Activated CD4-positive, alpha-beta memory T cell treated with anti-CD3 and anti-CD28 coated beads, Interleukin-2, amount 10 ng/mL, durations not matched to agents 7 days and 5 days (primary cell): Measurements from ENCODE around the gene PDE11A. TPM values are rescaled to one million over a fixed set of nuclear protein-coding genes. Genes with fewer than 3 reads are reported as not detected.

Source experiments
- CTCF ChIA-PET: fragments of 350-600 bp; sonication (Branson Sonifier 250); formaldehyde crosslinking; loops from one replicate; lab custom pipeline; 2021; ENCODE audit warnings: antibody characterized with exemption, inconsistent platforms; lab: Charles Lee
- POLR2A ChIA-PET: fragments of 350-600 bp; sonication (Branson Sonifier 250); formaldehyde crosslinking; loops from one replicate; lab custom pipeline; 2021; ENCODE audit warnings: antibody characterized with exemption; lab: Charles Lee
- DNase-seq: peaks from one replicate; pipeline ENCODE4 v3.0.0-alpha.2; 2020
- H3K27ac Mint-ChIP-seq: one replicate; pipeline ENCODE4 v1.8.0; 2021; ENCODE audit warnings: mild to moderate bottlenecking, mixed read lengths
- H3K27me3 Mint-ChIP-seq: one replicate; pipeline ENCODE4 v1.8.0; 2021; ENCODE audit warnings: mixed read lengths
- H3K36me3 Mint-ChIP-seq: one replicate; pipeline ENCODE4 v1.8.0; 2021; ENCODE audit warnings: low read depth, mixed read lengths
- H3K4me1 Mint-ChIP-seq: one replicate; pipeline ENCODE4 v1.8.0; 2021; ENCODE audit warnings: mixed read lengths
- H3K4me3 Mint-ChIP-seq: one replicate; pipeline ENCODE4 v1.8.0; 2021; ENCODE audit warnings: mild to moderate bottlenecking, mixed read lengths
- H3K9me3 Mint-ChIP-seq: one replicate; pipeline ENCODE4 v1.8.0; 2021; ENCODE audit warnings: mixed read lengths
- total RNA-seq, 2 experiments: library from RNA; stranded (reverse); gene quantifications; one replicate each; pipeline ENCODE4 v1.2.3, GENCODE V29; 2021

Gene PDE11A
- total RNA-seq, 2 experiments from 2014 or later: not detected

- no peak overlapping the region for H3K27ac Mint-ChIP-seq
- no peak overlapping the region for H3K4me3 Mint-ChIP-seq
- H3K36me3 Mint-ChIP-seq: no peaks in the 10 kb centered on the region
- peaks cover 9% of the 10 kb centered on the region for H3K27me3 Mint-ChIP-seq
- ChIA-PET CTCF (no interaction called here), POLR2A (no interaction called here)
- DNase-seq: no peak
- H3K9me3 Mint-ChIP-seq: no peaks in the 10 kb centered on the region
- H3K4me1 Mint-ChIP-seq: no peaks in the 10 kb centered on the region
Measured at GRCh38 chr2:177896587-177896986, 176.0 kb downstream of the PDE11A start.

- CTCF ChIA-PET: no interaction called here
- no peak overlapping the region for H3K4me3 Mint-ChIP-seq
- POLR2A ChIA-PET: no interaction called here
Measured at GRCh38 chr2:177894546-177894945, 178.0 kb downstream of the PDE11A start.

GRCh38 chr2:177893880-177894279 is 178.7 kb downstream of the PDE11A start:
- H3K36me3 Mint-ChIP-seq: no peaks in the 10 kb centered on the region
- H3K27me3 Mint-ChIP-seq: peaks cover 7% of the 10 kb centered on the region
- ChIA-PET CTCF (no interaction called here), POLR2A (no interaction called here)
- no peak overlapping the region for H3K4me3 Mint-ChIP-seq
- H3K9me3 Mint-ChIP-seq: no peaks in the 10 kb centered on the region
- DNase-seq: no peak
- no peaks in the 10 kb centered on the region for H3K4me1 Mint-ChIP-seq
- H3K27ac Mint-ChIP-seq: no peak overlapping the region

More at GRCh38 chr2:177894546-177894945, 178.0 kb downstream of the PDE11A start:
- no peak for DNase-seq
- no peak overlapping the region for H3K27ac Mint-ChIP-seq
- H3K36me3 Mint-ChIP-seq: no peaks in the 10 kb centered on the region
- H3K4me1 Mint-ChIP-seq: no peaks in the 10 kb centered on the region
- H3K9me3 Mint-ChIP-seq: no peaks in the 10 kb centered on the region
- peaks cover 7% of the 10 kb centered on the region for H3K27me3 Mint-ChIP-seq

- ChIA-PET POLR2A (no interaction called here), CTCF (interaction anchor here (1.0 kb wide), 1 partner anchor 14 kb away, joined by 3 read pairs; no protein-coding TSS in a partner anchor)
- Mint-ChIP-seq H3K9me3 (no peaks in the 10 kb centered on the region), H3K36me3 (no peaks in the 10 kb centered on the region), H3K4me1 (no peaks in the 10 kb centered on the region), H3K27ac (no peak overlapping the region), H3K4me3 (no peak overlapping the region), H3K27me3 (peaks cover 6% of the 10 kb centered on the region)
- no peak for DNase-seq
Measured at GRCh38 chr2:177891533-177891932, 181.0 kb downstream of the PDE11A start.

GRCh38 chr2:177889818-177890460 is 182.6 kb downstream of the PDE11A start:
- H3K4me3 Mint-ChIP-seq: no peak overlapping the region
- no peak for DNase-seq
- peaks cover 8% of the 10 kb centered on the region for H3K27me3 Mint-ChIP-seq
- H3K36me3 Mint-ChIP-seq: no peaks in the 10 kb centered on the region
- ChIA-PET CTCF (no interaction called here), POLR2A (no interaction called here)
- no peak overlapping the region for H3K27ac Mint-ChIP-seq
- no peaks in the 10 kb centered on the region for H3K9me3 Mint-ChIP-seq
- no peaks in the 10 kb centered on the region for H3K4me1 Mint-ChIP-seq

GRCh38 chr2:177888581-177888980 is 184.0 kb downstream of the PDE11A start:
- ChIA-PET POLR2A (no interaction called here), CTCF (no interaction called here)
- H3K4me3 Mint-ChIP-seq: no peak overlapping the region
- H3K36me3 Mint-ChIP-seq: no peaks in the 10 kb centered on the region
- peaks cover 8% of the 10 kb centered on the region for H3K27me3 Mint-ChIP-seq
- H3K27ac Mint-ChIP-seq: no peak overlapping the region
- no peaks in the 10 kb centered on the region for H3K9me3 Mint-ChIP-seq
- H3K4me1 Mint-ChIP-seq: no peaks in the 10 kb centered on the region
- no peak for DNase-seq

GRCh38 chr2:177887722-177888121 is 184.9 kb downstream of the PDE11A start:
- Mint-ChIP-seq H3K4me3 (no peak overlapping the region), H3K4me1 (no peaks in the 10 kb centered on the region), H3K9me3 (no peaks in the 10 kb centered on the region), H3K27me3 (peaks cover 6% of the 10 kb centered on the region), H3K36me3 (no peaks in the 10 kb centered on the region), H3K27ac (no peak overlapping the region)
- CTCF ChIA-PET: no interaction called here
- POLR2A ChIA-PET: no interaction called here
- DNase-seq: no peak

- H3K27me3 Mint-ChIP-seq: peaks cover 6% of the 10 kb centered on the region
- no peak for DNase-seq
- CTCF ChIA-PET: no interaction called here
Measured at GRCh38 chr2:177886824-177887223, 185.8 kb downstream of the PDE11A start.

GRCh38 chr2:177885828-177886466 is 186.6 kb downstream of the PDE11A start:
- no peaks in the 10 kb centered on the region for H3K36me3 Mint-ChIP-seq
- no peaks in the 10 kb centered on the region for H3K9me3 Mint-ChIP-seq
- ChIA-PET POLR2A (no interaction called here), CTCF (no interaction called here)
- no peaks in the 10 kb centered on the region for H3K4me1 Mint-ChIP-seq
- peaks cover 6% of the 10 kb centered on the region for H3K27me3 Mint-ChIP-seq
- no peak overlapping the region for H3K4me3 Mint-ChIP-seq
- DNase-seq: no peak
- H3K27ac Mint-ChIP-seq: no peak overlapping the region

More at GRCh38 chr2:177886824-177887223, 185.8 kb downstream of the PDE11A start:
- Mint-ChIP-seq H3K9me3 (no peaks in the 10 kb centered on the region), H3K27ac (no peak overlapping the region), H3K4me1 (no peaks in the 10 kb centered on the region), H3K36me3 (no peaks in the 10 kb centered on the region), H3K4me3 (no peak overlapping the region)
- POLR2A ChIA-PET: no interaction called here

GRCh38 chr2:177883177-177883576 is 189.4 kb downstream of the PDE11A start:
- ChIA-PET POLR2A (no interaction called here), CTCF (no interaction called here)
- no peak for DNase-seq
- H3K4me1 Mint-ChIP-seq: no peaks in the 10 kb centered on the region
- no peak overlapping the region for H3K27ac Mint-ChIP-seq
- peaks cover 6% of the 10 kb centered on the region for H3K27me3 Mint-ChIP-seq
- no peak overlapping the region for H3K4me3 Mint-ChIP-seq
- no peaks in the 10 kb centered on the region for H3K9me3 Mint-ChIP-seq
- H3K36me3 Mint-ChIP-seq: no peaks in the 10 kb centered on the region

- H3K27ac Mint-ChIP-seq: no peak overlapping the region
- CTCF ChIA-PET: no interaction called here
- H3K4me3 Mint-ChIP-seq: no peak overlapping the region
- peaks cover 6% of the 10 kb centered on the region for H3K27me3 Mint-ChIP-seq
- no peaks in the 10 kb centered on the region for H3K4me1 Mint-ChIP-seq
- POLR2A ChIA-PET: no interaction called here
- H3K9me3 Mint-ChIP-seq: no peaks in the 10 kb centered on the region
- no peak for DNase-seq
- no peaks in the 10 kb centered on the region for H3K36me3 Mint-ChIP-seq
Measured at GRCh38 chr2:177882501-177882900, 190.1 kb downstream of the PDE11A start.

GRCh38 chr2:177881921-177882320 is 190.7 kb downstream of the PDE11A start:
- H3K27ac Mint-ChIP-seq: no peak overlapping the region
- CTCF ChIA-PET: no interaction called here

GRCh38 chr2:177881008-177881747 is 191.4 kb downstream of the PDE11A start:
- no peak for DNase-seq
- Mint-ChIP-seq H3K4me1 (no peaks in the 10 kb centered on the region), H3K4me3 (no peak overlapping the region), H3K9me3 (no peaks in the 10 kb centered on the region), H3K27ac (no peak overlapping the region), H3K36me3 (no peaks in the 10 kb centered on the region), H3K27me3 (peaks cover 4% of the 10 kb centered on the region)
- POLR2A ChIA-PET: no interaction called here
- CTCF ChIA-PET: no interaction called here

More at GRCh38 chr2:177881921-177882320, 190.7 kb downstream of the PDE11A start:
- POLR2A ChIA-PET: no interaction called here
- peaks cover 6% of the 10 kb centered on the region for H3K27me3 Mint-ChIP-seq
- no peaks in the 10 kb centered on the region for H3K4me1 Mint-ChIP-seq
- no peaks in the 10 kb centered on the region for H3K36me3 Mint-ChIP-seq
- H3K9me3 Mint-ChIP-seq: no peaks in the 10 kb centered on the region
- no peak for DNase-seq
- no peak overlapping the region for H3K4me3 Mint-ChIP-seq
